HG02759 (cell line): ENCODE measurements around the gene TIMM21.

Experiments
- ATAC-seq: cut with Tn5 transposase; IDR thresholded peaks from one replicate; pipeline ENCODE4 v1.9.1; 2021; ENCODE audit warnings: mild to moderate bottlenecking, moderate library complexity; ENCODE audit not compliant: unreplicated experiment

Gene TIMM21

GRCh38 chr18:74147779-74148542, at the start of gene TIMM21, which contains the start of gene FBXO15:
Gene TIMM21 (plus strand): TSS chr18:74148523. CDS start chr18:74148809, 286 bp downstream.
Gene FBXO15 (minus strand): TSS chr18:74147834. CDS start chr18:74147785, 49 bp downstream.
- peak; percentile 88 for ATAC-seq

DNA sequence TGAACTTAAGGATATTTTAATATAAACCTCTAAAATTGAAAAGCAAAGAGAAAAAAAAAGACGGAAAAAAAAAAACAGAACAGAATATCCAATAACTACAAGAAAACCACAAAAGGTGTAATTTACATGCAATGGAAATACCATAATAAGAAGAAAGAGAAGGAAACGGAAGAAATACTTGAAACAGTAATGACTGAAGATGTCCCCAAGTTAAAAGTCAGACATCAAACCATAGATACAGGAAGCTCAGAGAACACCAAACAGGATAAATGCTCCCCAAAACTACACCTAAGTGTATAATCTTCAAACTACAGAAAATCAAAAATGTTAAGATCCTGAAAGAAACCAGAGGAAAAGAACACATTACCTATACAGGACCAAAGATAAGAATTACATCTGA, 39.9 kb upstream of the TIMM21 start:
- no peak for ATAC-seq

DNA sequence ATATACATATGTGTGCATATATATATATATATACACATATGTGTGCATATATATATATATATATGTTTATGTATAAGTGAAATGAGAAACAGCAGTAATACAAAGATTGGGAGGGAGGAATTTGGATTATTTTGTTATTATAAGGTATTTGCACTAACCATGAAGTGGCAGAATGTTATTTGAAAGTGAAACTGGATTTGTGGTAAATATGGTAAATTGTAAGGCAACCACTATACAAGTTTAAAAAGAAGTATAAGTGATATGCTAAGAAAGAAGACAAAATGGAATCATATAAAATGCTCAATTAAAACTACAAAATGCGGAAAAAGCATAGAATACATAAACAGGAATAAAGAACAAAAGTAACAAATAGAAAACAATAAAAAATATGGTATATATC, 38.2 kb upstream of the TIMM21 start:
- ATAC-seq: no peak

- ATAC-seq: no peak
Observed at GRCh38 chr18:74110976-74111375, 37.3 kb upstream of the TIMM21 start.

DNA sequence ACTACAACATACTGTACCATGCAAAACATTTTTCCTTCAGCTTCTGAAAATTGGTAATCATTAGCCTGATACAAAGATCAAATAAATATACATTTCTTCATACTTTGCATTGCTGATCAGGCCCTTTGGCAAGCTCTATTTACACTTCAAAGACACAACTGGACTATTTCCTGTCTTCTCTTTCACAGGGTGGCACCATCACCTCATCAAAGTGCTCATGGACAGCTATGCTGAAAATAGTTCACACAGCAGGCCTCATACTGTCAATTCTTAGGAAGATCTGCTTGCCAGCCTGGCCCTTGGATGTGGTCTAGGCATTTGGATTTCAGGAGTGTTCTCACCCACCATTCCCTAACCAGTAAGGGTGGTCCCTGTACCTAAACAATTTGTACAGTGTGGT, 34.6 kb upstream of the TIMM21 start:
- no peak for ATAC-seq

DNA sequence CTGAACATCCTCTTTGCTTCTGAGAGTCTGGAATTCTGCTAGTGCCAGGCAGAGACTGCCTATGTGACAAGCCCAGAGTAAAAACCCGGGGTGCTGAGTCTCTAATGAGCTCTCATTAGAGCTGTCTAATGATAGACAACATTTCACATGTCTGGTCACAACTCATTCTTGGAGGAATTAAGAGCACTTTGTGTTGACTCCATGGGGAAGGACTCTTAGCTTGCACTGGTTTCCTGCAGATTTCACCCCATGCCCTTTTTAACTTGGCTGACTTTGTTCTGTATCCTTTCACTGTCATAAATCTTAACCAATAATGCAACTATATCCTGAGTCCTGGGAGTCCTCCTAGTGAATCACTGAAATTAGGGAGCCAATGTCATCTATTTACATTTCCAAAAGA, 34.2 kb upstream of the TIMM21 start:
- ATAC-seq: no peak

GRCh38 chr18:74115046-74115445, 33.3 kb upstream of the TIMM21 start:
- no peak for ATAC-seq

DNA sequence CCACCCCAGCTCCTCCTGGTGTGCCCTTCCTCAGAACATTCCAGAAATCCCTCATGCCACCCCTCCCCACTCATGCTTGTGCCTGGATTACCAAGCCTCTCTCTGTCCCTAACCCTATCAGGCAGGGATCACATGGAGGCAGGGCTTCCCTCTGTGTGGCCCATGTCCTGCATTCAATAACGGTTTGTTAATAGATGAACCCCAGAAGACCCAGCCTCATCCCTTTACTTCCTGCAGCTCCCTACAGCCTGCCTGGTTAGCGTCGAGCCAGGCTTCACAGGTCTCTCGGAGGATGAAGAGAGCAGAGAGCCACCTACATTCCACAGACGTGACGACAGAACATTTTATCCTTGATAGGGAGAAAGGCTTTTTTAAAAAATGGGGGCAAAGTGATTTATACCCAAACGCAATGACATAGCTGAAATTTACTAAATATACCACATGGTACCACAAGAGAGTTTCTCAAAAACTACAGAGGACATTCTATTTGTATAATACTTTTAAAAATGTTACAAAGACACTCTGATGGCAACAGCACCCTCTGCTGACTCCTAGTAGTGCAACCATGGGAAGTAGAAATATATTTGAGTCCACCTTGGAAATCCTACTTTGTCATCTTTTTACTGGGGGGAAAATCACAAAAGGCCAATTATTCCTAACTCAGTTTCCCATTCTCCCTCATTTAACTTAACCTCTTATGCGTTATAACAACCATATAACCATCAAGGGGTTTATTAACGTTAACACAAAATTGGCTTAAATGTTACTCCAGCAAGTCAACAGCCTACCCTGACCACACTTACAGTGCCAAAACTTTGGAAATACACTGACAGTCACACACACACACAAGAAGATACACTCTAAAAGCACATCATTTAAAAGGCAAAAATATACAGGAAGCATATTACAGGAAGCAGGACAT, 31.4 kb upstream of the TIMM21 start:
- ATAC-seq: no peak

- no peak for ATAC-seq
Observed at GRCh38 chr18:74123200-74123599, 25.1 kb upstream of the TIMM21 start.

GRCh38 chr18:74124642-74125041, 23.7 kb upstream of the TIMM21 start:
- no peak for ATAC-seq

DNA sequence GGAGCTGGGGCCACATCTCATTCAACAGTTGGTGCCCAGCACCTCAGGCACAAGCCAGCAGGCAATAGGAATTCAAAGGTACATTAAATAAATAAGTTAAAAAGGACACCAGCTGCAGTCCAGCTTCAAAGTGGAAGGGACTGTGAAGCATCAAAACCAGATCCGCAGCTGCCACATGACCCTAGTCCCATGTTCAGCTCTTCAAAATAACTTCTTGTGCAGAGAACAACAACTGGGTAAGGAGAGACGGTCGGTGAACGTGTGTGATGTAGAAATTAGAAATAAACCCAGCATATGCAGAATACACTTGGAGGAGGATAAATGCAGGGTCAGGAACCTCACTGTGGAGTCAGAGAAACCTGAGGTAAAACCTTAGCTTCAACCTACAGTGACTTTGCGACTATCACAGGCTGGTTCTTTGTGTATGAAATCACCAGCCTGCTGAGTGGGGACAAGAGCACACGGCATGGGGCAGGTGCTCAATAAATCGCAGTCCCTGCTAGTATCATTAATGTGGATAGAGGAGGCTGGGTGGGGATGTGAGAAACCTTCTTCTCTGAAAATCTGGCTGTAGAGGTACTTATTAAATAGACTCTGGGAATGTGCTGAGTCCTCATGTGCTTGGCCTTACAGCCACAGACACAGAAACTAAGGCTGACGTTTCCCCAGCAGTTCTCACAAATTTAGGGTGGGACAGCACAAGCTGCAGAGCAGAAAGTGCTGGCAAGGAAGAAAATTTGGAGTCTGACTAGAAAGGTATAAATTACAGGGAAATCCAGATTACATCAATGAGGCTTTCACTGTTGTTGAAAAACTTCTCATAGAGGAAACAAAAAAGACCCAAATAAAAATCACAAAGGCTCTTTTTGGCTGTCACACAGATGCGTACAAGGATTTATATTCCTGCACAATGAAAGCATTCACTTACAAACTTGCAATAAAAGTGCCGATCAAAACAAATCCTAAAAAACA, 21.4 kb upstream of the TIMM21 start:
- no peak for ATAC-seq

DNA sequence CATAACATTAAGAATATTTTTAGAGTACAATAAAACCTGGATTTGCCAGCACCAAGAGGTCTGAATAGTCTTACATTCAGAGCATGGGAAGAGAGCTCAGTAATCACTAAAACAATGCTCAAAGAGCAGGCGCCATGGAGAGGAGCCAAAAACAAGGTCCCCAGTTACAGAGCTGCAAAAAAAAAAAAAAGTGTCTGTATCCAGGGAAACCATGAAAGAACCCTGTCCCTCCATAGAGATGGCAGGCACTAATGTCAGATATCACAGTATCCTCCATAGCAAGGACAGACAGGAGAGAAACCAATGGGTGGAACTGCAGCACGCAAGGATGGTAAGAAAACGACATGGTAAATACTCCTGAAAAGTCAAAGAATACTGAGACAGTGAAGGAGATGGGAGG, 20.2 kb upstream of the TIMM21 start:
- no peak for ATAC-seq

GRCh38 chr18:74131124-74131523, 17.2 kb upstream of the TIMM21 start:
- no peak for ATAC-seq

DNA sequence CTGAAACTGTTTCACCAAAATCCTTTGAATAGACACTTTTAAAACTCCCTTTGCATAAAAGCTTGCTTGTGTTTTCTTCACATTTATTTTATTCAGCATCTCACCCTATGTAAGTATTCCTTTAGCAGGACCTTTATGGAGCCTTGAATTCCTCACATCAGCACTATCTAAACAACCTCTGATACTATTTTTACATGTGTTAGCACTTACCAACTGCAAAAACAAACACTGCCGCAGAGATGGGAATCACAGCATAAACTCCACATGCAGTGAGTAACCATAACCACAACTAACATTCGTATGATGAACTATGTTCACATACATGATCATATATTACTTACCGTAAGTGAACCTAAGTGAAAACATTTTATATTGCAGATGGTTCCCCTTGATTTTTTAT, 16.1 kb upstream of the TIMM21 start:
- ATAC-seq: no peak

- ATAC-seq: no peak
Observed at GRCh38 chr18:74137920-74138538, 10.3 kb upstream of the TIMM21 start.

- no peak for ATAC-seq
Observed at GRCh38 chr18:74139411-74139810, 8.9 kb upstream of the TIMM21 start.

- ATAC-seq: peak; percentile 66
Observed at GRCh38 chr18:74139888-74140287, 8.4 kb upstream of the TIMM21 start.

GRCh38 chr18:74140582-74140981, 7.7 kb upstream of the TIMM21 start:
- ATAC-seq: no peak

DNA sequence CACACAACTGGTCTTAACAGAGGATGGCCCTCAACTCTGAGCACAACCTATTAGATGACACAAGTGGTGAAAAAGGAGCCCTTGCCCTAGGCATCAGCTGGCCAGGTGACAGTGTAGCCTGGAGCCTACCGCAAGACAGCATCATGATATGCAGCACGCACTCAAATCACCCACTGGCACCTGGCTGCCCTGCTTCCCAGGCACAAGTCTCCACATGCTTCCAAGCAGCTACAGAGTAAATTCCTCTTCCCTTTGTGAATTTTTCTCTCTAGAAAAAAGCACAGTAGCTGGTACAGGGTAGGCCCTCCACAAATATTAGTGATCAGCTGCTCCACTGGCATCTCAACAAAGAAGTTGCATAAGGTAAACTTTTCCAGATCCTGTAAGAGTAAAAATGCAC, 6.7 kb upstream of the TIMM21 start:
- ATAC-seq: no peak

DNA sequence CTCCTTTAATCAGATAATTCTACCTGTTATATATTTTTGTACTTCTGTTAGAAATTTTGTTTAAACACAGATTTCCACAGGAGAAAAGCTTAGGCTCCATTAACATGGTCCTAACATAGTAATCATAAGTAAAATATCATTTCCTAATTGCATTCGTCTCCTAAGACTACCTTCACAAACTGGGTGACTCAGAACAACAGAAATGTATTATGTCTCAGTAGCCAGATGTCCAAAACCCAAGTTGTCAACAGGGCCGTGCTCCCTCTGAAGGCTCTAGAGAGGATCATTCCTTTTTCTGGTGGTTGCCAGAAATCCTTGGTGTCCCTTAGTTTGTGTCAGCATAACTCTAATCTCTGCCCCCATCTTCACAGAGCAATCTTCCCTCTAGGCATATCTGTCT, 6.1 kb upstream of the TIMM21 start:
- no peak for ATAC-seq
